HL-60 (cell line): ENCODE measurements around the gene HDC.

Experiments
- CTCF ChIP-seq: IDR thresholded peaks from one replicate; pipeline ENCODE4 v1.5.1; 2011; ENCODE audit warnings: low read length, control low read depth, inconsistent platforms; ENCODE audit not compliant: insufficient read depth
- POLR2AphosphoS5 ChIP-seq: IDR thresholded peaks from 2 replicates; pipeline ENCODE4 v1.6.1; 2012; ENCODE audit warnings: low read depth
- REST ChIP-seq: IDR thresholded peaks from 2 replicates; pipeline ENCODE4 v1.6.1; 2012; ENCODE audit warnings: low read depth; ENCODE audit not compliant: insufficient replicate concordance

- TF ChIP-seq POLR2AphosphoS5 = no peak
- no peak for TF ChIP-seq CTCF
- TF ChIP-seq REST = no peak
Observed at GRCh38 chr15:50302581-50302980, 37.1 kb upstream of the HDC start.
